GM12891 (cell line): ENCODE measurements around the gene CNTD1.
"Not testable (repeated sequence)": the region's sequence is repeated elsewhere in the genome, so short reads cannot be mapped to it uniquely, and the experiment has no call there.

Experiments used
- DNase-seq: peaks from one replicate; pipeline ENCODE4 v3.0.0; 2011; ENCODE audit warnings: low spot score; ENCODE audit not compliant: insufficient read length
- FAIRE-seq: peaks from 2 replicates; lab custom pipeline; 2011; peaks lifted over from hg19 to GRCh38; lab: Jason Lieb, UNC
- PAX5 ChIP-seq: IDR thresholded peaks from 2 replicates; pipeline ENCODE4 v1.6.1; 2011; ENCODE audit warnings: low read length, moderate library complexity, mild to moderate bottlenecking; ENCODE audit not compliant: insufficient read depth, severe bottlenecking
- POLR2A ChIP-seq: IDR thresholded peaks from 2 replicates; pipeline ENCODE4 v1.6.1; 2011; ENCODE audit warnings: low read depth, low read length, control low read depth
- POLR2AphosphoS5 ChIP-seq: IDR thresholded peaks from 2 replicates; pipeline ENCODE4 v1.6.1; 2011; ENCODE audit warnings: low read depth, low read length, control low read depth
- POU2F2 ChIP-seq: IDR thresholded peaks from 2 replicates; pipeline ENCODE4 v1.6.1; 2011; ENCODE audit warnings: low read depth, mild to moderate bottlenecking, control low read depth, low read length, moderate library complexity
- SPI1 ChIP-seq: IDR thresholded peaks from 2 replicates; pipeline ENCODE4 v1.6.1; 2011; ENCODE audit warnings: low read depth, low read length, control low read depth
- TAF1 ChIP-seq: IDR thresholded peaks from 2 replicates; pipeline ENCODE4 v1.6.1; 2011; ENCODE audit warnings: low read depth, low read length, control low read depth

CNTD1 gene

GRCh38 chr17:42761638-42762037 is 37.0 kb upstream of the CNTD1 start:
- TF ChIP-seq PAX5, result no peak
- no peak for TF ChIP-seq POLR2AphosphoS5
- no peak for TF ChIP-seq TAF1

GRCh38 chr17:42766124-42766523 is 32.5 kb upstream of the CNTD1 start:
- FAIRE-seq (no peak), DNase-seq (no peak)
- TF ChIP-seq POLR2AphosphoS5 (no peak), SPI1 (no peak), POLR2A (no peak), POU2F2 (no peak), PAX5 (no peak), TAF1 (no peak)

More at GRCh38 chr17:42761638-42762037, 37.0 kb upstream of the CNTD1 start:
- no peak for DNase-seq
- no peak for FAIRE-seq

GRCh38 chr17:42767512-42767911 is 31.1 kb upstream of the CNTD1 start:
- DNase-seq (no peak), FAIRE-seq (no peak)
- no peak for TF ChIP-seq TAF1
- no peak for TF ChIP-seq PAX5
- no peak for TF ChIP-seq POLR2A
- TF ChIP-seq SPI1, result no peak
- no peak for TF ChIP-seq POU2F2
- TF ChIP-seq POLR2AphosphoS5, result no peak

- not testable (repeated sequence) for DNase-seq, FAIRE-seq
These were observed 30.7 kb upstream of the CNTD1 start for GRCh38 chr17:42768006-42768405.

- DNase-seq, FAIRE-seq: not testable (repeated sequence)
These were observed 28.7 kb upstream of the CNTD1 start for GRCh38 chr17:42769964-42770363.

- TF ChIP-seq PAX5 (no peak), POLR2A (no peak), POLR2AphosphoS5 (no peak), TAF1 (no peak), POU2F2 (no peak), SPI1 (no peak)
- DNase-seq, result no peak
- FAIRE-seq, result no peak
These were observed 25.7 kb upstream of the CNTD1 start for GRCh38 chr17:42772945-42773289.

GRCh38 chr17:42773290-42774035 is 25.2 kb upstream of the CNTD1 start, which contains the start of gene VPS25:
Gene VPS25 (plus strand): TSS chr17:42773449. CDS start chr17:42773476, 27 bp downstream.
- DNase-seq (peak; percentile 81), FAIRE-seq (peak; percentile 79)
- TF ChIP-seq POLR2AphosphoS5, result peak; percentile 97
- peak; percentile 84; the same call in 1 of the 2 replicates for TF ChIP-seq POU2F2
- peak; percentile 32; the same call in 1 of the 2 replicates for TF ChIP-seq SPI1
- peak; percentile 96 for TF ChIP-seq POLR2A
- TF ChIP-seq TAF1, result peak; percentile 99
- no peak for TF ChIP-seq PAX5

GRCh38 chr17:42774066-42774745 is 24.5 kb upstream of the CNTD1 start:
- FAIRE-seq, result no peak
- no peak for DNase-seq
- TF ChIP-seq POLR2AphosphoS5 (no peak), TAF1 (no peak), PAX5 (no peak), POU2F2 (no peak), SPI1 (no peak), POLR2A (no peak)

- FAIRE-seq, result no peak
- DNase-seq, result no peak
- TF ChIP-seq SPI1 (peak; percentile 95), POU2F2 (no peak; the same call in 1 of the 2 replicates)
These were observed 23.0 kb upstream of the CNTD1 start for GRCh38 chr17:42775534-42776098.

- TF ChIP-seq SPI1, result no peak
- TF ChIP-seq POLR2A, result no peak
- no peak for TF ChIP-seq POLR2AphosphoS5
- TF ChIP-seq POU2F2, result no peak
- no peak for TF ChIP-seq TAF1
- TF ChIP-seq PAX5, result no peak
- DNase-seq, result no peak
- no peak for FAIRE-seq
These were observed 20.1 kb upstream of the CNTD1 start for GRCh38 chr17:42778570-42778969.

- TF ChIP-seq POLR2AphosphoS5 (no peak), POLR2A (no peak), TAF1 (no peak), PAX5 (no peak)
- no peak for DNase-seq
These were observed 19.2 kb upstream of the CNTD1 start for GRCh38 chr17:42779304-42779935.

More at GRCh38 chr17:42779304-42779935, 19.2 kb upstream of the CNTD1 start:
- FAIRE-seq, result no peak
